Mesendoderm (in vitro differentiated cells): Measurements from ENCODE around the gene ARHGEF9.
A peak's percentile ranks its signal among the peaks of the same experiment; 100 is the strongest.

Experiments
- DNase-seq: peaks from one replicate; pipeline ENCODE4 v3.0.0; 2013
- H2AK5ac ChIP-seq: 2 replicates; pipeline ENCODE4 v1.6.1; 2013; ENCODE audit warnings: low read length, inconsistent platforms
- H2BK120ac ChIP-seq: 2 replicates; pipeline ENCODE4 v1.6.1; 2013; ENCODE audit warnings: low read depth, mild to moderate bottlenecking, low read length, moderate library complexity, mixed read lengths
- H2BK15ac ChIP-seq: replicated peaks from 2 replicates; pipeline ENCODE4 v1.6.1; 2013; ENCODE audit warnings: low read depth, mild to moderate bottlenecking, moderate library complexity
- H2BK5ac ChIP-seq: 2 replicates; pipeline ENCODE4 v1.6.1; 2013; ENCODE audit warnings: low read length, inconsistent platforms
- H3K18ac ChIP-seq: 2 replicates; pipeline ENCODE4 v1.6.1; 2013; ENCODE audit warnings: mild to moderate bottlenecking, low read length, mixed read lengths
- H3K23ac ChIP-seq: one replicate; pipeline ENCODE4 v1.6.1; 2013; ENCODE audit warnings: low read length
- H3K27ac ChIP-seq: 2 replicates; pipeline ENCODE4 v1.5.1; 2013; ENCODE audit warnings: low read depth, mild to moderate bottlenecking, inconsistent platforms, low read length, moderate library complexity
- H3K27me3 ChIP-seq: 2 replicates; pipeline ENCODE4 v1.6.1; 2013; ENCODE audit warnings: low read length, control low read depth, mild to moderate bottlenecking, inconsistent platforms; ENCODE audit not compliant: insufficient read depth, poor library complexity
- H3K36me3 ChIP-seq: 2 replicates; pipeline ENCODE4 v1.6.1; 2013; ENCODE audit warnings: low read length, inconsistent platforms; ENCODE audit not compliant: control insufficient read depth, insufficient read depth
- H3K4ac ChIP-seq: one replicate; pipeline ENCODE4 v1.6.1; 2013; ENCODE audit warnings: low read depth, mild to moderate bottlenecking, low read length, moderate library complexity
- H3K4me1 ChIP-seq: 2 replicates; pipeline ENCODE4 v1.6.1; 2013; ENCODE audit warnings: low read depth, low read length, inconsistent platforms; ENCODE audit not compliant: control insufficient read depth
- H3K4me2 ChIP-seq: 2 replicates; pipeline ENCODE4 v1.6.1; 2013; ENCODE audit warnings: low read length
- H3K4me3 ChIP-seq: 2 replicates; pipeline ENCODE4 v1.5.1; 2013; ENCODE audit warnings: mild to moderate bottlenecking, low read length
- H3K56ac ChIP-seq: one replicate; pipeline ENCODE4 v1.6.1; 2013; ENCODE audit warnings: low read length
- H3K79me1 ChIP-seq: 2 replicates; pipeline ENCODE4 v1.6.1; 2013; ENCODE audit warnings: low read length, inconsistent platforms
- H3K79me2 ChIP-seq: 2 replicates; pipeline ENCODE4 v1.6.1; 2013; ENCODE audit warnings: mild to moderate bottlenecking, low read length; ENCODE audit not compliant: control insufficient read depth, insufficient read depth
- H3K9ac ChIP-seq: 2 replicates; pipeline ENCODE4 v1.6.1; 2013; ENCODE audit warnings: low read length, inconsistent platforms
- H4K5ac ChIP-seq: one replicate; pipeline ENCODE4 v1.6.1; 2013; ENCODE audit warnings: low read length
- H4K8ac ChIP-seq: one replicate; pipeline ENCODE4 v1.6.1; 2013; ENCODE audit warnings: low read depth, mild to moderate bottlenecking, control low read depth, low read length, moderate library complexity
- WGBS: extraction: QIAGEN DNeasy Blood & Tissue Kit; methylation state at CpG from one replicate; pipeline ENCODE4 v1.1.7; 2013; ENCODE audit warnings: low lambda C conversion rate, missing lambda C conversion rate; ENCODE audit not compliant: insufficient coverage; ENCODE audit errors: extremely low coverage; 5-methylcytosine and 5-hydroxymethylcytosine counted together

The ARHGEF9 gene

DNA sequence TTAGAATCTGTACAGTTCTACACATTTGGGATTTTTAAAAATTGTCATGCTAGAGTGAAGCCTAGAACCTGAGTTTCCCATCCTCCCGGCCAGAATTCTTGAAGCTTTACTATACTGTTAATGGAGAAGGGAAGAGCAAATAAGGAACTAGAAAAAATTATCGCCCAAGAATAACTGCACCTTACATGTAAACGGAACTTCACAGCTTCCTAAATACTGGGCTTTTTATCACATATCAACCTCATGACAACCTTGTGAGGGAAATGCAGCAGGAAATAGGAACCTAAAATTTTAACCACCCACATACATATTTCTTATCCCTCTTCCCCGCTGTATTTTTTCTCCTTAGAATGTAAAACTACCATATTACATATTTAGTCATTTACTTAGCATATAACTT lies 19.3 kb downstream of the ARHGEF9 start:
- Histone ChIP-seq H3K4ac (no peak overlapping the region), H3K23ac (no peak overlapping the region), H2BK5ac (no peak overlapping the region), H3K27ac (no peak overlapping the region), H4K5ac (no peak overlapping the region), H2AK5ac (no peak overlapping the region), H3K36me3 (no peaks in the 10 kb centered on the region), H2BK120ac (no peak overlapping the region), H3K4me2 (no peak overlapping the region), H3K9ac (no peak overlapping the region), H3K4me3 (no peak overlapping the region), H3K79me1 (no peaks in the 10 kb centered on the region), H3K56ac (no peak overlapping the region), H3K79me2 (no peaks in the 10 kb centered on the region), H3K18ac (no peak overlapping the region), H2BK15ac (no peak overlapping the region), H3K4me1 (no peaks in the 10 kb centered on the region), H4K8ac (no peak overlapping the region), H3K27me3 (no peaks in the 10 kb centered on the region)
- no peak for DNase-seq
- no CpG with 5 or more reads among the region's 4 CpGs for WGBS

DNA sequence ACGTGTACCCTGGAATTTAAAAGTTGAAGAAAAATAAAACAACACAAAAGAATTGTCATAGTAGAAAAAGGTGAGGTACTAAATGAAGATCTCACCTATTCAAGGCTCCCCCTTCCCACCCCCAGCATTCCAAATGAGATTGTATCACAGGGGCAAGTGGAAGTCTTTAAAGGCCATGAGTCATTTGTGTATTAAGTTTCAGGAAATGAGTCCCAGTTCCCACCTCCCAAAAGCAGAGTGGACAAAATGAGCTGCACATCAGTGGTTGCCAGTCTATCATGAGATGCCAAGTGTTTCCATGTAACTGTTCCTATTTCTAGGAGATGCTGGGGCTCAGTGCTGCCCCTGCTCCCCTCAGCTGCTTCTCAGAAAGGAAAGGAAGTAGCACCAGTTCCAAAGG lies 20.1 kb downstream of the ARHGEF9 start:
- no peak overlapping the region for H4K5ac ChIP-seq
- no peak overlapping the region for H3K4me2 ChIP-seq
- H3K79me2 ChIP-seq: no peaks in the 10 kb centered on the region
- H2BK120ac ChIP-seq: no peak overlapping the region
- H3K27ac ChIP-seq: no peak overlapping the region
- WGBS: no CpG with 5 or more reads among the region's 1 CpG
- DNase-seq: no peak
- no peak overlapping the region for H3K9ac ChIP-seq
- no peak overlapping the region for H3K4ac ChIP-seq
- H3K56ac ChIP-seq: no peak overlapping the region
- no peaks in the 10 kb centered on the region for H3K27me3 ChIP-seq
- H4K8ac ChIP-seq: no peak overlapping the region
- no peak overlapping the region for H3K4me3 ChIP-seq
- H3K23ac ChIP-seq: no peak overlapping the region
- no peaks in the 10 kb centered on the region for H3K36me3 ChIP-seq
- H2BK5ac ChIP-seq: no peak overlapping the region
- no peak overlapping the region for H3K18ac ChIP-seq
- H2AK5ac ChIP-seq: no peak overlapping the region
- no peaks in the 10 kb centered on the region for H3K79me1 ChIP-seq
- no peaks in the 10 kb centered on the region for H3K4me1 ChIP-seq
- H2BK15ac ChIP-seq: no peak overlapping the region

DNA sequence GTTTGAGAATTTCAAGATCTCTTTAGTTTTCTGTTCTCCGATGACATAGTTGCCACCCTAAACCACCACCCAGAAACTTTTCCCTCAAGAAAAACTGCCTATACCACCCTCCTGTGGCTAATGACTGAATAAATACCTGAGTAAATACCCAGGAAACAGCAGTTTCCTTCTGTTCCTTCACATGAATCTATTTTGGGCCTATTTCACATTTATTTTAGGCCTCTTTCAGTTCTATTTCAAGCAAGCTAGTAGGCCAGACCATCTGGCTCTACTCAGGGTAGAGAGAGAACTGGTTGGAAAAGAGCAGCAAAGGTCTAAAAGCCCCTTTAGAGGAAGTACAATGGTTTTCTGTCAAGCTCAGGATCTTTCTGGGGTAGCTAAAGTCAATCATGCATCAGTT lies 23.4 kb downstream of the ARHGEF9 start:
- H3K4me2 ChIP-seq: no peak overlapping the region
- no peak overlapping the region for H2AK5ac ChIP-seq
- no peaks in the 10 kb centered on the region for H3K79me1 ChIP-seq
- H3K4me3 ChIP-seq: no peak overlapping the region
- no peak overlapping the region for H3K27ac ChIP-seq
- no peak overlapping the region for H3K18ac ChIP-seq
- no peak for DNase-seq
- WGBS: no CpG with 5 or more reads among the region's 1 CpG
- H2BK15ac ChIP-seq: no peak overlapping the region
- no peak overlapping the region for H3K4ac ChIP-seq
- H4K5ac ChIP-seq: no peak overlapping the region
- no peak overlapping the region for H3K56ac ChIP-seq
- no peak overlapping the region for H4K8ac ChIP-seq
- no peaks in the 10 kb centered on the region for H3K36me3 ChIP-seq
- no peak overlapping the region for H2BK120ac ChIP-seq
- H2BK5ac ChIP-seq: no peak overlapping the region
- no peaks in the 10 kb centered on the region for H3K27me3 ChIP-seq
- H3K4me1 ChIP-seq: no peaks in the 10 kb centered on the region
- no peak overlapping the region for H3K9ac ChIP-seq
- H3K23ac ChIP-seq: no peak overlapping the region
- H3K79me2 ChIP-seq: no peaks in the 10 kb centered on the region

DNA sequence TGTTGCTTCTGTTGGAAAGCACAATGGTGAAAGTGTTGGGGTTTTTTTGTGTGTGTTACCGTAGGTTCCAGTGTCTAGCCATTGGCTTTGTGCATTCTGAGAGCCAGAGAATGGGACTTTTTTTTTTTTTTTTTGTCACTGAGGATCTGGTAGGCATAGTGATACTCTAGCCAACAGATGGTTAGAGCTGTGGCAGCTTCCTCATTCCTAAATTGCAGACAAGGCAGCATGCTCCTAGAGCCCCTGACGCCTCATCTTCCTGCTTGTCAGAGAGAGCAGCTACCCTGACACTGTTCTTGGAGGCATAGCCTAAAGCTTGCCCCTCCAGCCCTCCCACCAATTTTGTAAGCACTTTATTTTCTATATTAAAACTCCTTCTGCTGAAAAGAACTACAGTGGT lies 27.0 kb downstream of the ARHGEF9 start:
- H2BK5ac ChIP-seq: no peak overlapping the region
- no peak overlapping the region for H3K9ac ChIP-seq
- no peak overlapping the region for H3K18ac ChIP-seq
- DNase-seq: no peak
- no peak overlapping the region for H2BK120ac ChIP-seq
- no peak overlapping the region for H4K5ac ChIP-seq
- no CpG with 5 or more reads among the region's 2 CpGs for WGBS
- H3K4ac ChIP-seq: no peak overlapping the region
- no peak overlapping the region for H3K56ac ChIP-seq
- H4K8ac ChIP-seq: no peak overlapping the region
- H3K79me2 ChIP-seq: no peaks in the 10 kb centered on the region
- H3K36me3 ChIP-seq: no peaks in the 10 kb centered on the region
- no peak overlapping the region for H3K27ac ChIP-seq
- no peaks in the 10 kb centered on the region for H3K27me3 ChIP-seq
- no peak overlapping the region for H3K23ac ChIP-seq
- no peak overlapping the region for H3K4me3 ChIP-seq
- no peak overlapping the region for H2AK5ac ChIP-seq
- H3K4me2 ChIP-seq: no peak overlapping the region
- H3K79me1 ChIP-seq: no peaks in the 10 kb centered on the region
- no peak overlapping the region for H2BK15ac ChIP-seq
- no peaks in the 10 kb centered on the region for H3K4me1 ChIP-seq

DNA sequence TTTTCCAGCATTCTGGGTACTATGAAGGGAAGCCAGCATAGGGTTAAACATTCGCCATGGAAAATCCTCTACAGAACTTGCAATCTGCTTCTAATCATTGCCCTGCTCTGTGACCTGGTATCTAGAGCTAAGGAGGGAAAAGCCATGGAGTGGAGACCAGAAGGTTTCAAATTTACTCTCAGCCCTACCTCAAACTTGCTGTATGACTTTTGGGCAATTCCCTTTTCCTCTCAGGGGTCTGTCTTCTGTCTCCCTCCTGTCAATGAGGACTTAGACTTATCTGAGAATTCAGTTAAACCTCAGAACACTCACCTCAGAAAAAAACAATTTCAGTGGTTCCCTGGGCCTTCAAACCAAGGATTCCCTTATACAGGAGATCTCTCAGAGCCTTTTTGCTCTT lies 29.1 kb downstream of the ARHGEF9 start:
- no peak overlapping the region for H3K27ac ChIP-seq
- H3K4me3 ChIP-seq: no peak overlapping the region

DNA sequence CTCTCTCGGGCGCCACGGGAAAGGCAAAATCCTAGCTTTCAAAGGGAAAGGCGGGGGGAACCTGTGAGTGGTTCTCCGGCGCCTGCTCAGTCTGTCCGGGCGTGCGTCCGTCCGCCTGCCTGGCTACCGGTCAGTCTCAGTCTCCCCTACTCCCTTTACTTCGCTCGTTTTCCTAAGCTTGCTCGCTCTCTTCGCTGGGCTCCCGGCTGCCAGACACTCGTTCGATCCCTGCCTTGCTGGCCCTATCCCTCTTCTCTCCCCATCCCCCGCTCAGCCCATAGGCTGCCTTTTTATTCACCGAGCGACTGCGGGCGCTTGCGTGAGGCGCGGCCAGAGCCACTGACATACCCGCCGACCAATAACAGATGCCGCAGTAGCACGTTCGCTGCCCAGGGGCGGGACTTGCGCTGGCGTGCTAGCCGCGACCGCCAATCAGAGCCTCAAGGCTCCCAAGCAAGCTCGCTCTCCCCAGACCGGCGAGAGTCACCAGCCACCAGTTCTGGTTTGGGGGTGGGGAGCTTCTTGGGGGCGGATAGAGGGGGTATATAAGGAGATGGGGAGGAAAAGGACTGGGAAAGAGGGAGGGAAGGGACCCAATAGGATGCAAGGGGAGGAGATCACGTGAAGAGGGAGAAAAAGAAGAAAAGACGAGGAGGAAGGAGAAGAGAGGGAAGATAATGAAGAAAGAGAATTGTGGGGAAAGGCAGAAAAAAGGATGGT lies 30.0 kb downstream of the ARHGEF9 start:
- Histone ChIP-seq H3K36me3 (no peaks in the 10 kb centered on the region), H2BK5ac (no peak overlapping the region), H2AK5ac (no peak overlapping the region), H4K5ac (no peak overlapping the region), H3K56ac (peak overlapping the region; percentile 89), H3K79me2 (peaks cover 6% of the 10 kb centered on the region), H3K4me2 (no peak overlapping the region), H3K27ac (peak overlapping the region; percentile 90), H2BK120ac (no peak overlapping the region), H3K4me3 (peak overlapping the region; percentile 46), H2BK15ac (no peak overlapping the region), H4K8ac (no peak overlapping the region), H3K27me3 (no peaks in the 10 kb centered on the region), H3K23ac (no peak overlapping the region), H3K4me1 (no peaks in the 10 kb centered on the region), H3K79me1 (no peaks in the 10 kb centered on the region), H3K18ac (peak overlapping the region; percentile 89), H3K9ac (peak overlapping the region; percentile 67), H3K4ac (no peak overlapping the region)
- DNase-seq: peak; percentile 97
- WGBS: 100% methylated on average over 1 of the region's 44 CpGs

More for the DNA sequence above, 29.1 kb downstream of the ARHGEF9 start:
- WGBS: no CpG with 5 or more reads among the region's 1 CpG
- H3K36me3 ChIP-seq: no peaks in the 10 kb centered on the region
- peaks cover 5% of the 10 kb centered on the region for H3K79me2 ChIP-seq
- no peak overlapping the region for H2BK15ac ChIP-seq
- no peak overlapping the region for H4K8ac ChIP-seq
- no peak overlapping the region for H3K56ac ChIP-seq
- no peak overlapping the region for H3K9ac ChIP-seq
- H3K4me2 ChIP-seq: no peak overlapping the region
- H3K79me1 ChIP-seq: no peaks in the 10 kb centered on the region
- H3K4ac ChIP-seq: peak overlapping the region; percentile 36
- DNase-seq: no peak
- H2AK5ac ChIP-seq: no peak overlapping the region
- H3K18ac ChIP-seq: no peak overlapping the region
- no peak overlapping the region for H2BK5ac ChIP-seq
- H3K27me3 ChIP-seq: no peaks in the 10 kb centered on the region
- H2BK120ac ChIP-seq: no peak overlapping the region
- no peaks in the 10 kb centered on the region for H3K4me1 ChIP-seq
- no peak overlapping the region for H4K5ac ChIP-seq
- no peak overlapping the region for H3K23ac ChIP-seq
